HG03060 (cell line): ENCODE measurements around the gene LRG1.

Experiments
- ATAC-seq: cut with Tn5 transposase; IDR thresholded peaks from one replicate; pipeline ENCODE4 v1.9.1; 2021; ENCODE audit warnings: low read depth, moderate number of reproducible peaks; ENCODE audit not compliant: unreplicated experiment

The LRG1 gene

GRCh38 chr19:4498694-4499093 is 41.1 kb downstream of the LRG1 start:
- no peak for ATAC-seq

- ATAC-seq = no peak
Measured at GRCh38 chr19:4497770-4498389, 42.0 kb downstream of the LRG1 start.

- ATAC-seq = no peak
Measured at GRCh38 chr19:4496304-4496703, 43.5 kb downstream of the LRG1 start.

- no peak for ATAC-seq
Measured at GRCh38 chr19:4495471-4495870, 44.4 kb downstream of the LRG1 start.

- ATAC-seq = no peak
Measured at GRCh38 chr19:4494691-4495064, 45.2 kb downstream of the LRG1 start.

GRCh38 chr19:4493929-4494690 is 45.7 kb downstream of the LRG1 start:
- no peak for ATAC-seq

- ATAC-seq = no peak
Measured at GRCh38 chr19:4493104-4493928, 46.5 kb downstream of the LRG1 start.

GRCh38 chr19:4492337-4493103 is 47.3 kb downstream of the LRG1 start:
- ATAC-seq = no peak

GRCh38 chr19:4491446-4491845 is 48.4 kb downstream of the LRG1 start:
- ATAC-seq = no peak

GRCh38 chr19:4488496-4488895 is 51.3 kb downstream of the LRG1 start:
- ATAC-seq = no peak

- ATAC-seq = no peak
Measured at GRCh38 chr19:4487572-4487971, 52.3 kb downstream of the LRG1 start.
